Activated T-helper 1 cell treated with anti-CD3 and anti-CD28 coated beads, Interleukin-12 subunit alpha, Interleukin-12 subunit beta, Interleukin-2, Interleukin-4 antibody, amounts not matched to agents 30 ng/mL and 10 ng/mL and 1 ng/mL, durations not matched to agents 14 hours and 24 hours and 36 hours (primary cell): Measurements from ENCODE around the gene NAMPT. TPM values are rescaled to one million over a fixed set of nuclear protein-coding genes. Genes with fewer than 3 reads are reported as not detected.

ENCODE experiments used
- DNase-seq: peaks from one replicate; pipeline ENCODE4 v3.0.0; 2021; ENCODE audit warnings: low spot score
- H3K27ac Mint-ChIP-seq: one replicate; pipeline ENCODE4 v1.8.0; 2021; ENCODE audit warnings: mild to moderate bottlenecking, mixed read lengths
- H3K27me3 Mint-ChIP-seq: one replicate; pipeline ENCODE4 v1.8.0; 2022; ENCODE audit warnings: mild to moderate bottlenecking, moderate library complexity, mixed read lengths; ENCODE audit not compliant: insufficient read depth
- H3K36me3 Mint-ChIP-seq: one replicate; pipeline ENCODE4 v1.8.0; 2021; ENCODE audit warnings: low read depth, mixed read lengths
- H3K4me1 Mint-ChIP-seq: one replicate; pipeline ENCODE4 v1.8.0; 2021; ENCODE audit warnings: low read depth, mixed read lengths
- H3K4me3 Mint-ChIP-seq: one replicate; pipeline ENCODE4 v1.8.0; 2021; ENCODE audit warnings: mild to moderate bottlenecking, moderate library complexity, mixed read lengths
- H3K9me3 Mint-ChIP-seq: one replicate; pipeline ENCODE4 v1.8.0; 2021; ENCODE audit warnings: mixed read lengths
- intact Hi-C: fragments of 100-400 bp; cut with micrococcal nuclease; formaldehyde crosslinking; loops from one replicate; pipeline ENCODE4 v1.15.1; 2024
- total RNA-seq: library from RNA; stranded (reverse); gene quantifications from 2 replicates; pipeline ENCODE4 v1.2.3, GENCODE V29; 2022

Gene NAMPT
- total RNA-seq, 1 donor from 2014 or later, result 417 TPM

- H3K9me3 Mint-ChIP-seq, result no peaks in the 10 kb centered on the region
- H3K27ac Mint-ChIP-seq, result no peak overlapping the region
- no peaks in the 10 kb centered on the region for H3K27me3 Mint-ChIP-seq
- intact Hi-C loops, result no loop called here
- no peak for DNase-seq
- H3K4me1 Mint-ChIP-seq, result peaks cover 61% of the 10 kb centered on the region
- peaks cover 78% of the 10 kb centered on the region for H3K36me3 Mint-ChIP-seq
- no peak overlapping the region for H3K4me3 Mint-ChIP-seq
These were observed 27.0 kb downstream of the NAMPT start for GRCh38 chr7:106257752-106258151.

DNA sequence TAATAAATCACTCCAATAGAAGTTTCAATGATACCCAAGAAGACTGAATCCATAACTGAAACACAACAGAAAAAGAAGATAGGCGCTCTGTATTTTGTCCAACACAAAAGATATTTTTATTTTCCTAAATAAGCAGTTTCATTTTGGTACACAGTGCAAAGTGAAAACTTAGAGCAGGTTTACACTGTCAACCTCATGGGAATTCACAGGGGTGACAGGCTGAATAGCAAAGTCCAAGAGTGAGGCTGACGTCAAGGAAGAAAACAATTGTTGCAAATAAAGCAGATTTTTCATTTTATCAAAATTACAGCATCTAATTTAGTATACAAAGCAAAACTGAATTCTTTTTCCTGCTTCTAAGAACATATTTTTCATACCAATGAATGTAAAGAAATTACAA lies 28.6 kb downstream of the NAMPT start:
- H3K27me3 Mint-ChIP-seq, result no peaks in the 10 kb centered on the region
- peaks cover 79% of the 10 kb centered on the region for H3K36me3 Mint-ChIP-seq
- no peak for DNase-seq
- H3K9me3 Mint-ChIP-seq, result no peaks in the 10 kb centered on the region
- H3K4me1 Mint-ChIP-seq, result peaks cover 55% of the 10 kb centered on the region
- intact Hi-C loops, result no loop called here
- H3K27ac Mint-ChIP-seq, result no peak overlapping the region
- no peak overlapping the region for H3K4me3 Mint-ChIP-seq

GRCh38 chr7:106255246-106255645 lies 29.5 kb downstream of the NAMPT start:
- no peaks in the 10 kb centered on the region for H3K9me3 Mint-ChIP-seq
- peak overlapping the region; percentile 44 for H3K27ac Mint-ChIP-seq
- peaks cover 75% of the 10 kb centered on the region for H3K36me3 Mint-ChIP-seq
- H3K4me1 Mint-ChIP-seq, result peaks cover 46% of the 10 kb centered on the region
- no peaks in the 10 kb centered on the region for H3K27me3 Mint-ChIP-seq
- H3K4me3 Mint-ChIP-seq, result no peak overlapping the region
- intact Hi-C loops, result loop anchor here (1.0 to 2.0 kb wide), 5 partner anchors 31 to 169 kb away; no protein-coding TSS in a partner anchor
- no peak for DNase-seq

GRCh38 chr7:106254525-106255116 lies 30.2 kb downstream of the NAMPT start:
- Mint-ChIP-seq H3K4me1 (peaks cover 40% of the 10 kb centered on the region), H3K9me3 (no peaks in the 10 kb centered on the region), H3K27me3 (no peaks in the 10 kb centered on the region), H3K4me3 (no peak overlapping the region), H3K36me3 (peaks cover 71% of the 10 kb centered on the region), H3K27ac (no peak overlapping the region)
- no peak for DNase-seq
- intact Hi-C loops, result loop anchor here (1.0 to 2.0 kb wide), 5 partner anchors 32 to 170 kb away; no protein-coding TSS in a partner anchor

GRCh38 chr7:106252568-106252967 lies 32.2 kb downstream of the NAMPT start:
- peaks cover under 1% of the 10 kb centered on the region for H3K9me3 Mint-ChIP-seq
- no peak for DNase-seq
- peak overlapping the region; percentile 18 for H3K27ac Mint-ChIP-seq
- peaks cover 73% of the 10 kb centered on the region for H3K36me3 Mint-ChIP-seq
- peaks cover 35% of the 10 kb centered on the region for H3K4me1 Mint-ChIP-seq
- no peaks in the 10 kb centered on the region for H3K27me3 Mint-ChIP-seq
- intact Hi-C loops, result no loop called here
- H3K4me3 Mint-ChIP-seq, result no peak overlapping the region

GRCh38 chr7:106249488-106249887 lies 35.3 kb downstream of the NAMPT start:
- Mint-ChIP-seq H3K4me1 (peaks cover 18% of the 10 kb centered on the region), H3K9me3 (peaks cover 7% of the 10 kb centered on the region), H3K27ac (no peak overlapping the region), H3K36me3 (peaks cover 59% of the 10 kb centered on the region), H3K4me3 (no peak overlapping the region), H3K27me3 (no peaks in the 10 kb centered on the region)
- intact Hi-C loops, result no loop called here
- no peak for DNase-seq

DNA sequence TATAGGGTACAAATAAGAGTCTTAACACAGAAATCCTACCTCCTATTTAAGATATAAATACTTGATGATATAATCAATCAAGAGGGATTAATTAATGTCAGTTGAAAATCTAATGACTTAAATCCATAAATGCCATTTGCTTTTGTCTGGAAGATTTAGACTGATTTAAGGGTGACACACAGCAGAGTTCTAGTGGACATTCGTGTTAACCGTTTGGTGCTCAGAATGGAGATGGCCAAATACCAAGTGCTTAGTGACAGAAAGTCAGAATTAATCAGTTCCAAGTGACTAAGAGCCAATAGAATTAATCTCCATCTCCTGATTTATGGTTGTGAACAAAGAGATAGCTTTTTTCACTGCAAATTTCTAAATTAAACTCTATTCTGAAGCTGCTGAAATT lies 36.2 kb downstream of the NAMPT start:
- DNase-seq, result no peak
- peaks cover 15% of the 10 kb centered on the region for H3K9me3 Mint-ChIP-seq
- H3K4me1 Mint-ChIP-seq, result peaks cover 10% of the 10 kb centered on the region
- peaks cover 55% of the 10 kb centered on the region for H3K36me3 Mint-ChIP-seq
- no peaks in the 10 kb centered on the region for H3K27me3 Mint-ChIP-seq
- no peak overlapping the region for H3K4me3 Mint-ChIP-seq
- H3K27ac Mint-ChIP-seq, result no peak overlapping the region
- intact Hi-C loops, result no loop called here

DNA sequence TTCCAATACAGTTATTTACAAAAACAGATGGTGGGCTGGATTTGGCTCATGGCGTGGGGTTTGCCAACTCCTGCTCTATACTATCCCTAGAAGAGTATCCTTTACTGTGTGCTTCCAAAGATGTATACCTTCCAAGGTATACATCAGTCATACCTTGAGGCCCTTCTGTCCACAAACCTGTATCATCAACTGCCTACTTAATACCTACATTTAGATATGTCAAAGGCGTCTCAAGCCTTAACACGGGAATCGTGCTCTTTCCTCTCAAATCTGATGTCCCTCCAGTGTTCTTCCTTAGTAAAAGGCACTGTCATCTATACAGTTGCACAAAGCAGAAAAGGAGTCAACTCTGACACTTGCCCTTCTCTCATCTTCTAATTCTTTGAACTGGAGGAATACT lies 36.9 kb downstream of the NAMPT start:
- no peak for DNase-seq
- Mint-ChIP-seq H3K27me3 (no peaks in the 10 kb centered on the region), H3K9me3 (peaks cover 15% of the 10 kb centered on the region), H3K4me3 (no peak overlapping the region), H3K4me1 (peaks cover 3% of the 10 kb centered on the region), H3K36me3 (peaks cover 47% of the 10 kb centered on the region), H3K27ac (no peak overlapping the region)
- intact Hi-C loops, result no loop called here

GRCh38 chr7:106246902-106247711 lies 37.7 kb downstream of the NAMPT start:
- Mint-ChIP-seq H3K9me3 (peaks cover 15% of the 10 kb centered on the region), H3K27me3 (no peaks in the 10 kb centered on the region), H3K4me3 (no peak overlapping the region), H3K36me3 (peaks cover 43% of the 10 kb centered on the region), H3K27ac (peak overlapping the region; percentile 40), H3K4me1 (no peaks in the 10 kb centered on the region)
- intact Hi-C loops, result no loop called here
- DNase-seq, result no peak

DNA sequence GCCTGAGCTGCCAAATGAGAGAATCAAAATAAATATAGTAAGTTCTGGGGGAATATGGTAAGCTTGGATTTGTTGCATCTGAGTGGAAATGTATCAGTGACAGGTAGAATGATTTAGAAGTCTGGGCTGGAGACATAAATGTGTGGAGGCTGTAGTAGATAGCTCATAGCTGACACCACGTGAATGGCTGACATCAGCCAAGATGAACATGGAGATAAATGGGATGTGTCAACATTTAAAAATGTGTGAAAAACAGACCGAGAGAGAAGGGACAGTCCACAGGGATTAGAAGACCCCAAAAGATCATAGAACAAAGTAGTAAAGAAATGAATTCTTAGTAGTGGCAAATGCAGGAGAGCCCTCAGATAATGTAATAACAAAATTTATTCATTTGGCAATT lies 40.9 kb downstream of the NAMPT start:
- intact Hi-C loops, result no loop called here
- H3K27me3 Mint-ChIP-seq, result no peaks in the 10 kb centered on the region
- H3K9me3 Mint-ChIP-seq, result peaks cover 15% of the 10 kb centered on the region
- DNase-seq, result no peak
- H3K4me3 Mint-ChIP-seq, result no peak overlapping the region
- H3K4me1 Mint-ChIP-seq, result no peaks in the 10 kb centered on the region
- peaks cover 23% of the 10 kb centered on the region for H3K36me3 Mint-ChIP-seq
- no peak overlapping the region for H3K27ac Mint-ChIP-seq

- peaks cover 2% of the 10 kb centered on the region for H3K36me3 Mint-ChIP-seq
- H3K9me3 Mint-ChIP-seq, result peaks cover 8% of the 10 kb centered on the region
- no peaks in the 10 kb centered on the region for H3K4me1 Mint-ChIP-seq
- intact Hi-C loops, result no loop called here
- H3K27ac Mint-ChIP-seq, result no peak overlapping the region
- DNase-seq, result no peak
- no peaks in the 10 kb centered on the region for H3K27me3 Mint-ChIP-seq
- no peak overlapping the region for H3K4me3 Mint-ChIP-seq
These were observed 45.4 kb downstream of the NAMPT start for GRCh38 chr7:106239406-106239805.

DNA sequence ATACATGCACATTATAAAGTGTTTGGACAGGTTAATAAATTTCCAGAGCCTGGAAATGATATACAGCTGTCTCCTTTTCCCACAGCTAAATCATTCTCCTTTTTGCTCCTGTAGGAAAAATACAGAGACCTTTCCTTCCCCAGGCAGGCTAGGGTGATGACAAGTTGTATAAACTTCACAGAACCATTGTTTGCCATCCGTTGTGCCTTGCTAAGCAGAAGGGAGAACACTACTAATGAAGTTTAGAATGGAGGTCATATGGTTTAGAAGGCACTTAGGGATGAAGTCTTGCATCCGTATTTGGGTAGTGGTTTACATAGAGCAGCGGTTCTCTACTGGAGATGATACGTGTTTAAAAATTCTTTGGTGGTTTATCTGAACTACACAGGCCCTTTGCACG lies 46.0 kb downstream of the NAMPT start:
- Mint-ChIP-seq H3K4me3 (no peak overlapping the region), H3K27ac (no peak overlapping the region), H3K27me3 (peaks cover 4% of the 10 kb centered on the region), H3K4me1 (no peaks in the 10 kb centered on the region), H3K9me3 (peaks cover 3% of the 10 kb centered on the region), H3K36me3 (peaks cover under 1% of the 10 kb centered on the region)
- intact Hi-C loops, result no loop called here
- no peak for DNase-seq

DNA sequence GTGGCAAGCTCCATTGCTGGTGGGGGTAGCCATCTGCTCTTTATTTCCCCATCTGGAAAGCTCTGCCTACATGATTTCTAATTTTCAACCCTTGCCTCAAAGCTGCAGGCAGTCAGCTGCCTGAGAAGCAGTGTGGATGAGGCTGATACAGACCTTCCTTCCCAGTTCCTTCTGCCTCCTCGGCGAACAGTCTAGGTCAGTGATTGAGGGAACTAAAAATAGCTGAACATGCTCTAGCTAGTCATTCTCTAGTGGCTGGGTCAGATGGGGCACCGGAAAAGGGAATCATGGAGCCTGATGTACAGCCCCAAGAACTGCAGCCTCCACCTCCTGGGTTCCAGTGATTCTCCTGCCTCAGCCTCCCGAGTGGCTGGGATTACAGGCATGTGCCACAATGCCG lies 48.7 kb downstream of the NAMPT start:
- peaks cover 10% of the 10 kb centered on the region for H3K27me3 Mint-ChIP-seq
- intact Hi-C loops, result no loop called here
- no peak overlapping the region for H3K4me3 Mint-ChIP-seq
- DNase-seq, result no peak
- no peak overlapping the region for H3K27ac Mint-ChIP-seq
- H3K9me3 Mint-ChIP-seq, result no peaks in the 10 kb centered on the region
- H3K36me3 Mint-ChIP-seq, result no peaks in the 10 kb centered on the region
- H3K4me1 Mint-ChIP-seq, result no peaks in the 10 kb centered on the region
